C4-2B (cell line): Measurements from ENCODE around the gene A4GALT.

Experiments used
- H3K27ac ChIP-seq: fragments of 450-650 bp; 2 replicates; pipeline ENCODE4 v1.5.1; 2017
- ZFX ChIP-seq: fragments of 450-650 bp; IDR thresholded peaks from 2 replicates; pipeline ENCODE4 v1.6.1; 2017
- TF ChIP-seq, protein P1 (sequence below): fragments of 450-650 bp; conservative IDR thresholded peaks from 2 replicates; pipeline ENCODE4 v1.5.1; 2017; ENCODE audit warnings: mild to moderate bottlenecking

Gene A4GALT

DNA sequence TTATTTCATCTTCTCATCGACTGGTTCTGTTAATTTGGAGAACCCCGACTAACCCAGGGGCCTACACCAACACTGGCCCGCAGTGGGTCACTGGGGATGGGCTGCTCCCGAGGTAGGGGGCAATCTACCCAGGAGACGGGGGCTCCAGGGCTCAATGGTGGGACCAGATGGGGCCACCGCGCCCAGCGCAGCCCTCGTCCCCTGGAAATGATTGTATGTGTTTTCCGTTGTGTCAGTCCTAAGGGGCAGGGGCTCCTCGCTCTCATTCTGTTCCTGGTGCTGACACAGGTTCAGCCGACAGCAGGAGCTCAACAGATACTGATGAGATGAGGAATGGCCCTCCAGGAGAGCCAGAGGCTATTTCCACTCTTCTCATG lies 20.7 kb downstream of the A4GALT start:
- H3K27ac ChIP-seq, result no peak overlapping the region
- TF ChIP-seq, protein P1, sequence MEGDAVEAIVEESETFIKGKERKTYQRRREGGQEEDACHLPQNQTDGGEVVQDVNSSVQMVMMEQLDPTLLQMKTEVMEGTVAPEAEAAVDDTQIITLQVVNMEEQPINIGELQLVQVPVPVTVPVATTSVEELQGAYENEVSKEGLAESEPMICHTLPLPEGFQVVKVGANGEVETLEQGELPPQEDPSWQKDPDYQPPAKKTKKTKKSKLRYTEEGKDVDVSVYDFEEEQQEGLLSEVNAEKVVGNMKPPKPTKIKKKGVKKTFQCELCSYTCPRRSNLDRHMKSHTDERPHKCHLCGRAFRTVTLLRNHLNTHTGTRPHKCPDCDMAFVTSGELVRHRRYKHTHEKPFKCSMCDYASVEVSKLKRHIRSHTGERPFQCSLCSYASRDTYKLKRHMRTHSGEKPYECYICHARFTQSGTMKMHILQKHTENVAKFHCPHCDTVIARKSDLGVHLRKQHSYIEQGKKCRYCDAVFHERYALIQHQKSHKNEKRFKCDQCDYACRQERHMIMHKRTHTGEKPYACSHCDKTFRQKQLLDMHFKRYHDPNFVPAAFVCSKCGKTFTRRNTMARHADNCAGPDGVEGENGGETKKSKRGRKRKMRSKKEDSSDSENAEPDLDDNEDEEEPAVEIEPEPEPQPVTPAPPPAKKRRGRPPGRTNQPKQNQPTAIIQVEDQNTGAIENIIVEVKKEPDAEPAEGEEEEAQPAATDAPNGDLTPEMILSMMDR, result no peak
- TF ChIP-seq ZFX, result no peak

DNA sequence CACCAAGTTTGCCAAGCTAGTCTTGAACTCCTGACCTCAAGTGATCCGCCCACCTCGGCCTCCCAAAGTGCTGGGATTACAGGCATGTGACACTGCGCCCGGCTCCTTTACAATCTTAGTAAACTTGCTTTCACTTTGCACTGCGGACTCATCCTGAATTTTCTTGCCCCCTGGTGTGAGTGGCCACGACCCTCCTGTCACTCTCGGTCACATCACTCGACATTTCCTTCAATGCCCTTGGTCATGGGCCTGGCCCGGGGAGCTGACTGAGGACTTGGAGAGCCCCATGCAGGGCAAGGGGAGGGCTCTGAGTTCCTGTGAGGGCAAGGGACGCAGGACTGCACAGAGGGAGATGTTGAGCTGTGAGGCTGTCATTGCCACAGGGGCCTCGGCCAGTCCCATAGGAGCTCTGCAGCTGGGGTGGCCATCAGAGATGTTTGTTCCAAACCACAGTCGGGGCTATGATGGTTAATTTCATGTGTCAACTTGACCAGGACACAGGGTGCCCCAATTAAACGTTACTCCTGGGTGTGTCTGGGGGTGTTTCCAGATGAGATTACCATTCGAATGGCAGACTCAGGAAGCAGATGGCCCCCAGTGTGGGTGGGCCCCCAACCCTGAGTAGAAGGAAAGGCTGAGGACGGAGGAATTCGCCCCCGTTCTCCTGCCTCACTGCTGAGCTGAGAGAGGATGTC lies 21.2 kb downstream of the A4GALT start:
- TF ChIP-seq, protein P1, result no peak
- TF ChIP-seq ZFX, result no peak
- H3K27ac ChIP-seq, result no peak overlapping the region

DNA sequence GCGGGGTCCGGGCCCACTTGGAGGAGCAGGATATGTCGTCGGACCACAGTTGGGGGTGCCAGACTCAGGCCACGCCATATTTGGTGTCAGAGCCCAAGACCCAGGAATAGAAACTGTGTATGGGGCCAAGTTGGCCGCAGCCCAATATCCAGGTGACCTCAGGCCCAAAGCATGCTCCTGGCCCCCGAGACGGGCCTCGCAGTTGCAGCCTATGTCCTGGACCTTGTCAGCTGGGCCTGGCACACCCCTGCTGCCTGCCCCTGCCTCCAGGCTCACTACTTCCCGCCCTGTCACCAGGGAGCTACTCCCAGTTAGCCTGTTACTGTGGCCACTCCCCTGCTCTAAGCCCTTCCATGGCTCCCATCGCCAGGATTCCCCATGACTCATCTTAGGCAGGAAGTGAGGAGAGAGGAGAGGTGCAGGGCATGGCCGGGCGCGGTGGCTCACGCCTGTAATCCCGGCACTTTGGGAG lies 23.1 kb downstream of the A4GALT start:
- TF ChIP-seq, protein P1, result no peak
- TF ChIP-seq ZFX, result no peak
- H3K27ac ChIP-seq, result no peak overlapping the region

DNA sequence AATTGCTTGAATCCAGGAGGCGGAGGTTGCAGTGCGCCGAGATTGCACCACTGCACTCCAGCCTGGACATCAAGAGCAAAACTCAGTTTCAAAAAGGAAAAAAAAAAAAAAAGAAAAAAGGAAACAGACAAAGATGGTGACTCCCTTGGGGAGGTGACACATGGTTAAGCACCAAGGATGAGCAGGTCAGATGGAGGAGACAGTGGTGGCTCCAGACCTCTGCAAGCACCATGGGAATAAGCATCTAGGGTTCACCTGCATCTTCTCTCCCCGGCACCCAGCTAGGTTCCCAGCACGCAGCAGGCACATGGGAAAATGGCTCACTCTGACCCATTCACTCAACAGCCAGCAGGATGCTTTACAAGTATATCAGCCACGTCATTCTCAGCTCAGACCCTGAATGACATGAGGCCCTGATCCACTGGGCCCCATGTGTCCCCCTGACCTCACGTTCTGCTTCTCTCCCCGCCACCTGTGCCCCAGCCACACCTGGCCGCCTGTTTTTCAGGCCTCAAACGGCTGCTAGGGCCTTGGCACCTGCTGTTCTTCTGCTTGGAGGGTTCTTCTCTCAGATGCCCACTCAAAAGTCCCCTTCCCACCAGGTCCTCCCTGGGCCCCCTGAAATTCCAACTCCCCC lies 24.2 kb downstream of the A4GALT start:
- no peak overlapping the region for H3K27ac ChIP-seq
- TF ChIP-seq, protein P1, result no peak
- no peak for TF ChIP-seq ZFX

DNA sequence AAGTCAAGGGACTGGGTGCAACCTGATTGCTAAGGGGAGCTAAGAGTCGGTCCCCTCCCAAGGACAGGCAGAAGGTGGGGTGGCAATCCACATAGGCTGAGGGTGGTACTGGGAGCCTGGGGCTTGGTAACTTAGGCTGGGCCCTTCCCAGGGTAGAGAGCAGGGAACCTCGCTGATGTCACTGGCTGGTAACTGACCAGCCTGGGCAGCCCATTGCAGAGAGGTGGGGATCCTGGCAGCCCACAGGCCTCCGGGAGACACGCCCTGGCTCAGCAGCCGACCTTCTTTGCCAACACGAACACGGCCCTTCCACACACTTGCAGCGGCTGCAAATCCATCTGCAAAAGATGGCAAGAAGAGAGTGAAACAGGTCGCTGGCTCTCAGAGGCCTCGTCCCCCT lies 25.4 kb downstream of the A4GALT start:
- H3K27ac ChIP-seq, result no peak overlapping the region
- TF ChIP-seq ZFX, result no peak
- TF ChIP-seq, protein P1, result no peak

DNA sequence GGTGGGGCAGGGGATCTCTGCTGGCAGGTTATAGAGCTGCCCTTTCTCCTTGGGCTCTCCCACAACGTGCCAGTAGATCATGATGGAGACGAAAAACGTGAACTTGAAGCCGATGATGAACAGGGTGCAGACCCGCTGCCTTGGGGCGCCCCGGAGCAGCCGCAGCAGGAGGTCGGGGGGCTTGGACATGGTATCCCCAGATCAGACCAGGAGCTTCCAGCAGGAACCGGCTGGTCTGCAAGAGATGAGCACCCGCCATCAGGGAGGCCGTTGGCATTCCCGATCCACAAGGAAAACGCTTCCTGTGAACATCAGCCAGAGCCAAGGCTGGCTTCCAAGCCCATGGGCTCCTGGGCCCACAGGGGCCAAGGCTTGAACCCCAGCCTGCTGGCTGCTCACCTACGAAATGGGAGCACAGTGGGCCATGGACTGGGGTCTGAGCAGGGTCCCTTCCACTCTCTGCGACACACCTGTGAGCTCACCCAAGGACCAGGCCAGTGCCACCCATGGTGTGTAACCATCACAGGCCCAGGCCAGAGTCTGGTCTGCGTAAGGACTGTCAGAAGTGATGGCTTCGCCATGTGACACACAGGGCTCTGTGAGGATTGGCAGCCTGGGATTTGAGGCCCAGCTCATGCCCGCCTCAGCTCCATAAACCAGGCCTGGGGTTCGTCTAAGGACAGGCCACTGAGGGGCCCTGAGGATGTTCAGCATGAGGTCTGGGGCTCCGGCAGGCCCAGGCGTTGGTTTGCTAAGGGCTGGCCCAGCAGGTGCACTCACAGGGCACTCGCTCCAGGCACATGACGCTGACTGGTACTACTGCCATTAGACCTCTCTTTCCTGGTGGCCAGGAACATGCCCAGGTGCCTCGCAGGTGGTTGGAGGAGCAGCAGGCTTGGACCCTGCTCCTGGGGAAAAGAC lies 26.6 kb downstream of the A4GALT start:
- no peak for TF ChIP-seq ZFX
- TF ChIP-seq, protein P1, result no peak
- no peak overlapping the region for H3K27ac ChIP-seq
